Right atrium auricular region (tissue), 2 donors: ENCODE data around the gene FLCN. TPM values are rescaled to one million over a fixed set of nuclear protein-coding genes. Genes with fewer than 3 reads are reported as not detected.
A peak's percentile ranks its signal among the peaks of the same experiment; 100 is the strongest.

Experiments used
- DNase-seq: peaks from one replicate; pipeline ENCODE4 v3.0.0-alpha.2; 2019; ENCODE audit warnings: low spot score
- H3K27ac ChIP-seq, 2 donors: fragments of 200-600 bp; sonication (generic); 1 replicate in 1 of 2; 2 replicates in 1 of 2; pipeline ENCODE4 v1.5.1; 2016 to 2019
- H3K27me3 ChIP-seq, 2 donors: fragments of 200-600 bp; sonication (generic); one replicate each; pipeline versions ENCODE4 v1.5.1 to v1.6.0; 2017 to 2019
- H3K36me3 ChIP-seq: fragments of 200-600 bp; sonication (generic); one replicate; pipeline ENCODE4 v1.5.1; 2016
- H3K4me1 ChIP-seq, 2 donors: fragments of 200-600 bp; sonication (generic); one replicate each; pipeline versions ENCODE4 v1.5.1 to v1.6.0; 2017 to 2019
- H3K4me3 ChIP-seq, 2 donors: fragments of 200-600 bp; sonication (generic); 1 replicate in 1 of 2; 2 replicates in 1 of 2; pipeline ENCODE4 v1.5.1; 2017 to 2019; ENCODE audit warnings: mild to moderate bottlenecking in 1 of 2, moderate library complexity in 1 of 2
- H3K9me3 ChIP-seq, 2 donors: fragments of 200-600 bp; sonication (generic); one replicate each; pipeline ENCODE4 v1.5.1; 2019
- CTCF ChIP-seq, 2 donors: fragments of 200-600 bp; sonication (generic); IDR thresholded peaks; one replicate each; pipeline ENCODE4 v1.5.1; 2019; ENCODE audit warnings: antibody characterized with exemption in 2 of 2
- total RNA-seq, 2 donors: library from RNA; depleted of rRNA; stranded (reverse); fragments of >200 nt; gene quantifications; one replicate each; pipeline ENCODE4 v1.1.0, GENCODE V29; 2016

FLCN gene
- total RNA-seq, 2 donors from 2014 or later = 22.7 to 23.7 TPM

- Histone ChIP-seq H3K4me3 (peak overlapping the region; percentile 33 to 64), H3K4me1 (peaks cover 0 to 57% of the 10 kb centered on the region in 2 donors), H3K9me3 (no peaks in the 10 kb centered on the region), H3K36me3 (no peaks in the 10 kb centered on the region), H3K27ac (peak overlapping the region; percentile 11 to 82), H3K27me3 (no peaks in the 10 kb centered on the region)
- DNase-seq = no peak
- TF ChIP-seq CTCF (IDR thresholded peaks at IDR 0.05) = no peak
These were observed 32.2 kb downstream of the FLCN start for GRCh38 chr17:17204635-17205231.

- no peaks in the 10 kb centered on the region for H3K9me3 ChIP-seq
- H3K36me3 ChIP-seq = no peaks in the 10 kb centered on the region
- H3K27me3 ChIP-seq = no peaks in the 10 kb centered on the region
- DNase-seq = no peak
- no peak overlapping the region for H3K4me3 ChIP-seq
- TF ChIP-seq CTCF (IDR thresholded peaks at IDR 0.05) = no peak
- peaks cover 0 to 57% of the 10 kb centered on the region in 2 donors for H3K4me1 ChIP-seq
- H3K27ac ChIP-seq = peak overlapping the region; percentile 11 to 56
These were observed 32.9 kb downstream of the FLCN start for GRCh38 chr17:17204041-17204591.

- no peak for DNase-seq
- Histone ChIP-seq H3K36me3 (no peaks in the 10 kb centered on the region), H3K27me3 (no peaks in the 10 kb centered on the region), H3K4me1 (peaks cover 0 to 57% of the 10 kb centered on the region in 2 donors), H3K4me3 (no peak overlapping the region), H3K27ac (peak overlapping the region; percentile 11 to 56), H3K9me3 (no peaks in the 10 kb centered on the region)
- no peak for TF ChIP-seq CTCF (IDR thresholded peaks at IDR 0.05)
These were observed 33.7 kb downstream of the FLCN start for GRCh38 chr17:17203173-17203730.

DNA sequence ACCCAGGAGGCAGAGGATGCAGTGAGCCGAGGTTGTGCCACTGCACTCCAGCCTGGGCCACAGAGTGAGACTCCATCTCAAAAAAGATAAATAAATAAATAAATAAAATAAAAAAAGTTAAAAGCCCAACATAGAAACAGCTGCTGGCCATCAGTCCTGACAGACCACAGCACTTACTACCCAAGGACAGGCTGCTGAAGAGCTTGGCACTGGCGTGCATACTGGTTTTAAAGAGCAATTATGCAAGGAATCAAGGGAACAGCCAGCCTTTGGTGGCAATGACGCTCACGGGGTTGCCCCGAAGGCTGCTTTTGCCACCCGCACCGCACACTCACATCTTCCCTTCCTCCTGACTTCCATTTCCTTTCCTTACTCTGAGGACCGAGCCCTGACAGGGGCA, 35.1 kb downstream of the FLCN start:
- Histone ChIP-seq H3K9me3 (no peaks in the 10 kb centered on the region), H3K27me3 (no peaks in the 10 kb centered on the region), H3K27ac (peak overlapping the region; percentile 18 to 43), H3K36me3 (no peaks in the 10 kb centered on the region), H3K4me3 (no peak overlapping the region), H3K4me1 (peaks cover 0 to 54% of the 10 kb centered on the region in 2 donors)
- no peak for DNase-seq
- TF ChIP-seq CTCF (IDR thresholded peaks at IDR 0.05) = no peak

- peak overlapping the region in 1 of 2 donors; percentile 18 for H3K27ac ChIP-seq
- H3K4me1 ChIP-seq = peaks cover 0 to 48% of the 10 kb centered on the region in 2 donors
These were observed 35.7 kb downstream of the FLCN start for GRCh38 chr17:17201271-17201670.

More at GRCh38 chr17:17201271-17201670, 35.7 kb downstream of the FLCN start:
- Histone ChIP-seq H3K27me3 (no peaks in the 10 kb centered on the region), H3K4me3 (no peak overlapping the region), H3K36me3 (no peaks in the 10 kb centered on the region), H3K9me3 (no peaks in the 10 kb centered on the region)
- no peak for TF ChIP-seq CTCF (IDR thresholded peaks at IDR 0.05)
- DNase-seq = no peak
